Peyer's patch (tissue), 4 donors: ENCODE results near the gene SRPK3.

ENCODE experiments used
- POLR2A ChIP-seq, 2 donors: fragments of 450-650 bp; IDR thresholded peaks; one replicate each; pipeline ENCODE4 v1.5.1; 2017; ENCODE audit warnings: antibody characterized with exemption in 2 of 2, mild to moderate bottlenecking in 2 of 2, moderate library complexity in 2 of 2
- TF ChIP-seq, protein P1 (sequence below), 6 experiments: fragments of 450-650 bp in 4 of 6; fragments of 200-600 bp in 2 of 6; sonication (generic) in 1 of 6; IDR thresholded peaks; one replicate each; pipeline ENCODE4 v1.5.1; 2017 to 2019; ENCODE audit warnings: antibody characterized with exemption in 6 of 6, mild to moderate bottlenecking in 3 of 6, moderate library complexity in 1 of 6

DNA sequence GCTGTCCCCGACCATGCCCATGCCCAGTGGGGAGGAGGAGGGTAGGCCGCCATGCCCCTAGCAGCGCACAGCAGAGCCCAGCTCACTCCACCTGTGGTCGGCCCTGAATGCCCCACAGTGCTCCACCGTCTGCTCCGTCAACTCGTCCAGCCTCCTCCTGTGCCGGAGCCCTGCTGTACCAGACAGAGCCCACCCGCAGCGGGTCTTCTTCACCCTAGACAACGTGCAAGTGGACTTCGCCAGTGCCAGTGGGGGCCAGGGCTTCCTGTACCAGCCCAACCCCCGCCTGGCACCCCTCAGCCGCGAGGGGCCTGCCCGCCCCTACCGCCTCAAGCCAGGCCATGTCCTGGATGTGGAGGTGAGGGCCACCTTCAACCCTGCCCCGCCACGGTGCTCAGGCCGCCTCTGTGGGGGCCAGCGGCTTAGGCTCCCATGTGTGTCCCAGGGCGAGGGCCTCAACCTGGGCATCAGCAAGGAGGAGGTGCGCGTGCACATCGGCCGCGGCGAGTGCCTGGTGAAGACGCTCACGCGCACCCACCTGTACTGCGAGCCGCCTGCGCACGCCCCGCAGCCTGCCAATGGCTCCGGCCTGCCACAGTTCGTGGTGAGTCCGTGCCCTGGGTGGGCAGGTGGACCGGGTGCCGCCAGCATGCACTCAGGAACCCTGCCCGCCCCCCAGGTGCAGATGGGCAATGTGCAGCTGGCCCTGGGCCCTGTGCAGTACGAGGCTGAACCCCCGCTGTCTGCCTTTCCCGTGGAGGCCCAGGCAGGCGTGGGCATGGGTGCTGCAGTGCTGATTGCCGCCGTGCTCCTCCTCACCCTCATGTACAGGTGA, 6.9 kb upstream of the SRPK3 start:
- TF ChIP-seq POLR2A (IDR thresholded peaks at IDR 0.05), result no peak
- TF ChIP-seq, protein P1, sequence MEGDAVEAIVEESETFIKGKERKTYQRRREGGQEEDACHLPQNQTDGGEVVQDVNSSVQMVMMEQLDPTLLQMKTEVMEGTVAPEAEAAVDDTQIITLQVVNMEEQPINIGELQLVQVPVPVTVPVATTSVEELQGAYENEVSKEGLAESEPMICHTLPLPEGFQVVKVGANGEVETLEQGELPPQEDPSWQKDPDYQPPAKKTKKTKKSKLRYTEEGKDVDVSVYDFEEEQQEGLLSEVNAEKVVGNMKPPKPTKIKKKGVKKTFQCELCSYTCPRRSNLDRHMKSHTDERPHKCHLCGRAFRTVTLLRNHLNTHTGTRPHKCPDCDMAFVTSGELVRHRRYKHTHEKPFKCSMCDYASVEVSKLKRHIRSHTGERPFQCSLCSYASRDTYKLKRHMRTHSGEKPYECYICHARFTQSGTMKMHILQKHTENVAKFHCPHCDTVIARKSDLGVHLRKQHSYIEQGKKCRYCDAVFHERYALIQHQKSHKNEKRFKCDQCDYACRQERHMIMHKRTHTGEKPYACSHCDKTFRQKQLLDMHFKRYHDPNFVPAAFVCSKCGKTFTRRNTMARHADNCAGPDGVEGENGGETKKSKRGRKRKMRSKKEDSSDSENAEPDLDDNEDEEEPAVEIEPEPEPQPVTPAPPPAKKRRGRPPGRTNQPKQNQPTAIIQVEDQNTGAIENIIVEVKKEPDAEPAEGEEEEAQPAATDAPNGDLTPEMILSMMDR (IDR thresholded peaks at IDR 0.05), result no peak
